Gastroesophageal sphincter (tissue), 2 donors: ENCODE results near the gene ALG10.

Experiments used
- POLR2A ChIP-seq, 2 donors: fragments of 450-650 bp; IDR thresholded peaks; one replicate each; pipeline ENCODE4 v1.6.1; 2017; ENCODE audit warnings: antibody characterized with exemption in 2 of 2, mild to moderate bottlenecking in 2 of 2, moderate library complexity in 1 of 2
- POLR2AphosphoS5 ChIP-seq: sonication (generic); formaldehyde crosslinking; IDR thresholded peaks from one replicate; pipeline ENCODE4 v1.6.1; 2017; ENCODE audit warnings: antibody characterized with exemption

DNA sequence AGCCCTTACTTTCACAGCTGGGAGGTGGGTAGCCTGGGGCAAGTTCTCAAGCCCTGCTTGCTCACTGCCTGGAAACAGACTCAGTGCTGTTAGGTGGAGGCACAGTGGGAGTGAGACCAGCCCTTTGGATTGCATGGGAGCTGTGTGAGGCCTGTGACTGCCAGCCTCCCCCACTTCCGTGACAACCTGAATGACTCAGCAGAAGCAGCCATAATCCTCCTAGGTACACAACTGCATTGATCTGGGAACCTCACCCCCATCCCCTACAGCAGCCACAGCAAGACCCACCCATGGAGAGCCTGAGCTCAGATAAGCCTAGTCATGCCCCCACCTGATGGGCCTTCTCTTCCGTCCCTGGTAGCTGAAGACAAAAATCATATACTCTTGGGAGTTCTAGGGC is 26.4 kb downstream of the ALG10 start:
- TF ChIP-seq POLR2A (IDR thresholded peaks at IDR 0.05) (no peak), POLR2AphosphoS5 (no peak)
